Gastroesophageal sphincter (tissue), 4 donors: Measurements from ENCODE around the gene MYH6. TPM values are rescaled to one million over a fixed set of nuclear protein-coding genes. Genes with fewer than 3 reads are reported as not detected.
A peak's percentile ranks its signal among the peaks of the same experiment; 100 is the strongest.

Experiments used
- ATAC-seq: fragments of 150-250 bp; one replicate; pipeline ENCODE4 v1.9.1; 2016; ENCODE audit warnings: mild to moderate bottlenecking, moderate library complexity
- H3K27ac ChIP-seq, 4 donors: fragments of 200-600 bp; sonication (generic) in 3 of 4; 1 replicate in 3 of 4; 2 replicates in 1 of 4; pipeline ENCODE4 v1.5.1; 2016 to 2019
- H3K27me3 ChIP-seq: fragments of 200-600 bp; sonication (generic); one replicate; pipeline ENCODE4 v1.5.1; 2019
- H3K36me3 ChIP-seq, 2 donors: fragments of 200-600 bp; sonication (generic); one replicate each; pipeline ENCODE4 v1.5.1; 2019; ENCODE audit warnings: control low read depth in 1 of 2
- H3K4me1 ChIP-seq, 3 donors: fragments of 200-600 bp; sonication (generic); 1 replicate in 2 of 3; 2 replicates in 1 of 3; pipeline ENCODE4 v1.5.1; 2016 to 2019; ENCODE audit warnings: control low read depth in 2 of 3
- H3K4me3 ChIP-seq, 2 donors: fragments of 200-600 bp; sonication (generic); one replicate each; pipeline ENCODE4 v1.5.1; 2019; ENCODE audit warnings: mild to moderate bottlenecking in 1 of 2, moderate library complexity in 1 of 2
- H3K9me3 ChIP-seq, 3 donors: fragments of 200-600 bp; sonication (generic); one replicate each; pipeline ENCODE4 v1.5.1; 2017 to 2019; ENCODE audit warnings: control low read depth in 2 of 3
- EP300 ChIP-seq: sonication (generic); formaldehyde crosslinking; IDR thresholded peaks from one replicate; pipeline ENCODE4 v1.6.1; 2017; ENCODE audit warnings: antibody characterized with exemption, mild to moderate bottlenecking
- POLR2A ChIP-seq, 2 donors: fragments of 450-650 bp; IDR thresholded peaks; one replicate each; pipeline ENCODE4 v1.6.1; 2017; ENCODE audit warnings: antibody characterized with exemption in 2 of 2, mild to moderate bottlenecking in 2 of 2, moderate library complexity in 1 of 2
- POLR2AphosphoS5 ChIP-seq: sonication (generic); formaldehyde crosslinking; IDR thresholded peaks from one replicate; pipeline ENCODE4 v1.6.1; 2017; ENCODE audit warnings: antibody characterized with exemption
- WGBS, 2 donors: methylation state at CpG; one replicate each; pipeline ENCODE4 v1.1.5; 2018; ENCODE audit warnings: low coverage in 1 of 2; 5-methylcytosine and 5-hydroxymethylcytosine counted together
- total RNA-seq, 4 donors: library from RNA; depleted of rRNA; stranded (reverse); fragments of >200 nt; gene quantifications; one replicate each; pipeline ENCODE4 v1.1.0, GENCODE V29; 2016
- TF ChIP-seq, protein P1 (sequence below), 4 experiments: fragments of 200-600 bp in 2 of 4; fragments of 450-650 bp in 2 of 4; sonication (generic) in 1 of 4; IDR thresholded peaks; one replicate each; pipeline ENCODE4 v1.5.1; 2017 to 2019; ENCODE audit warnings: antibody characterized with exemption in 4 of 4, mild to moderate bottlenecking in 2 of 4, moderate library complexity in 2 of 4

The MYH6 gene
- total RNA-seq, 4 donors from 2014 or later, result not detected

- no peak for TF ChIP-seq EP300
- H3K27me3 ChIP-seq, result peaks cover 5% of the 10 kb centered on the region
- H3K36me3 ChIP-seq, result peaks cover 0 to 35% of the 10 kb centered on the region in 2 donors
- peaks cover 0 to 83% (median 16%) of the 10 kb centered on the region in 3 donors for H3K4me1 ChIP-seq
- H3K27ac ChIP-seq, result peak overlapping the region in 3 of 4 donors; percentile 49 to 63 (median 60)
- 64 to 66% methylated on average over 4 to 6 of the region's 6 CpGs for WGBS, 2 donors
- no peak for ATAC-seq
- no peaks in the 10 kb centered on the region for H3K9me3 ChIP-seq
- H3K4me3 ChIP-seq, result no peak overlapping the region
These were observed 46.3 kb downstream of the MYH6 start for GRCh38 chr14:23361763-23362162.

DNA sequence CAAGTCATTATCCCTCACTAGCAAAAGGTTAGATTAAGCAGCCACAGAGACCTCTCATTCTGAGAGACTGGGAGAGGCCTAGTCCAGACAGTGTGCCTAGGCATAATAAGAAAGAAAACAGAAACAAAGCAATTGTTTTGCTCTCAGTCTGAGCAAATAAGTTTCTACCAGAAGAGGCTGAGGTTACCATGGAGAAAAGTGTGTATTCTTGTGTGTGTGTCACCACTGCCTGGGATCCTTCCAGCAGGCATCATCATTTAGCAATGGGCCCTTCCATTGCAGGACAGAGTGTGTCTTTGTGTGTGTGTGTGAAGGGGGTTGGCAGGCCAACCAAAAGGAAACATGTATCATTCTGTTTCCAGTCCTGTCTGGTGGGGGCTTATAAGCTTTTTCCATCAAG lies 46.8 kb downstream of the MYH6 start:
- Histone ChIP-seq H3K27me3 (peaks cover 5% of the 10 kb centered on the region), H3K4me3 (no peak overlapping the region), H3K36me3 (peaks cover 0 to 40% of the 10 kb centered on the region in 2 donors), H3K4me1 (peaks cover 0 to 79% (median 16%) of the 10 kb centered on the region in 3 donors), H3K27ac (peak overlapping the region in 3 of 4 donors; percentile 60 to 63 (median 63)), H3K9me3 (no peaks in the 10 kb centered on the region)
- ATAC-seq, result peak; percentile 26
- peak in 1 of 2 donors; percentile 1 for TF ChIP-seq POLR2A (IDR thresholded peaks at IDR 0.05)
- peak; percentile 65 for TF ChIP-seq POLR2AphosphoS5
- TF ChIP-seq, protein P1, sequence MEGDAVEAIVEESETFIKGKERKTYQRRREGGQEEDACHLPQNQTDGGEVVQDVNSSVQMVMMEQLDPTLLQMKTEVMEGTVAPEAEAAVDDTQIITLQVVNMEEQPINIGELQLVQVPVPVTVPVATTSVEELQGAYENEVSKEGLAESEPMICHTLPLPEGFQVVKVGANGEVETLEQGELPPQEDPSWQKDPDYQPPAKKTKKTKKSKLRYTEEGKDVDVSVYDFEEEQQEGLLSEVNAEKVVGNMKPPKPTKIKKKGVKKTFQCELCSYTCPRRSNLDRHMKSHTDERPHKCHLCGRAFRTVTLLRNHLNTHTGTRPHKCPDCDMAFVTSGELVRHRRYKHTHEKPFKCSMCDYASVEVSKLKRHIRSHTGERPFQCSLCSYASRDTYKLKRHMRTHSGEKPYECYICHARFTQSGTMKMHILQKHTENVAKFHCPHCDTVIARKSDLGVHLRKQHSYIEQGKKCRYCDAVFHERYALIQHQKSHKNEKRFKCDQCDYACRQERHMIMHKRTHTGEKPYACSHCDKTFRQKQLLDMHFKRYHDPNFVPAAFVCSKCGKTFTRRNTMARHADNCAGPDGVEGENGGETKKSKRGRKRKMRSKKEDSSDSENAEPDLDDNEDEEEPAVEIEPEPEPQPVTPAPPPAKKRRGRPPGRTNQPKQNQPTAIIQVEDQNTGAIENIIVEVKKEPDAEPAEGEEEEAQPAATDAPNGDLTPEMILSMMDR (IDR thresholded peaks at IDR 0.05), result no peak

DNA sequence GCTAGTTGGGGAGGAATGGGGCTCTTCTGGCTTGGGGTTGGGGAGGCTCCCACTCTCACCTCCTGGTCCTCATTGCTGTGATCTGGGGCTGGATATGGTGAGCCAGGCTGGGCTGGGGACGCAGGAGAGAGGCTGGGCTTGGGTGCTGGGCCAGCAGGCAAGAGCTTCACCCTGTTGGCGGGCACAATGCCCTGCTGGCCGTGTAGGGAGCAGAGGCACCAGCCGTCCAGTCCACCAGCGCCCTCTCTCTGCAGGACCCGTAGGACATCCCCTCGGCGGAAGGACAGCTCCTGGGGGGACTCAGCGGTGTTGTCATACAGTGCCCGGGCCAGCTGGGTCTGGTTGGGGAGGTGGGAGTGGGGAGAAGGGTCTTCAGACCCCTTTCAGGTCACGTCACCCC lies 47.6 kb downstream of the MYH6 start:
- WGBS, 2 donors, result 65% methylated on average over 6 of the region's 11 CpGs; no CpG with 5 or more reads in 1 of the 2 donors
- peaks cover 0 to 71% (median 14%) of the 10 kb centered on the region in 3 donors for H3K4me1 ChIP-seq
- peaks cover 0 to 45% of the 10 kb centered on the region in 2 donors for H3K36me3 ChIP-seq
- H3K4me3 ChIP-seq, result no peak overlapping the region
- H3K27me3 ChIP-seq, result peaks cover 5% of the 10 kb centered on the region
- H3K9me3 ChIP-seq, result no peaks in the 10 kb centered on the region
- TF ChIP-seq EP300 (no peak), POLR2AphosphoS5 (no peak), POLR2A (IDR thresholded peaks at IDR 0.05) (no peak)
- TF ChIP-seq, protein P1 (IDR thresholded peaks at IDR 0.05), result no peak
- no peak for ATAC-seq
- H3K27ac ChIP-seq, result peak overlapping the region in 3 of 4 donors; percentile 60 to 63 (median 63)

GRCh38 chr14:23359722-23360447 lies 48.2 kb downstream of the MYH6 start:
- no peak for ATAC-seq
- Histone ChIP-seq H3K4me1 (peaks cover 0 to 66% (median 11%) of the 10 kb centered on the region in 3 donors), H3K27me3 (no peaks in the 10 kb centered on the region), H3K27ac (peak overlapping the region in 3 of 4 donors; percentile 60 to 63 (median 63)), H3K4me3 (no peak overlapping the region), H3K36me3 (peaks cover 0 to 45% of the 10 kb centered on the region in 2 donors), H3K9me3 (no peaks in the 10 kb centered on the region)
- TF ChIP-seq, protein P1 (IDR thresholded peaks at IDR 0.05), result no peak
- WGBS, 2 donors, result 78% methylated on average over 6 of the region's 22 CpGs; no CpG with 5 or more reads in 1 of the 2 donors

GRCh38 chr14:23359167-23359626 lies 48.9 kb downstream of the MYH6 start:
- H3K9me3 ChIP-seq, result no peaks in the 10 kb centered on the region
- no CpG with 5 or more reads among the region's 11 CpGs for WGBS, 2 donors
- H3K27ac ChIP-seq, result peak overlapping the region in 3 of 4 donors; percentile 33 to 63 (median 63)
- H3K27me3 ChIP-seq, result no peaks in the 10 kb centered on the region
- H3K4me1 ChIP-seq, result peaks cover 0 to 59% (median 11%) of the 10 kb centered on the region in 3 donors
- ATAC-seq, result no peak
- TF ChIP-seq EP300 (no peak), POLR2AphosphoS5 (no peak), POLR2A (IDR thresholded peaks at IDR 0.05) (no peak)
- TF ChIP-seq, protein P1 (IDR thresholded peaks at IDR 0.05), result no peak
- H3K4me3 ChIP-seq, result no peak overlapping the region
- H3K36me3 ChIP-seq, result peaks cover 0 to 45% of the 10 kb centered on the region in 2 donors
